SK-N-SH (cell line): ENCODE results near the gene ATXN2. TPM values are rescaled to one million over a fixed set of nuclear protein-coding genes. Genes with fewer than 3 reads are reported as not detected.

Experiments used
- CTCF ChIA-PET: fragments of 300-600, 350-600 bp; formaldehyde crosslinking; extraction: SDS; loops from one replicate; lab custom pipeline; 2021; lab: Yijun Ruan, JAX
- POLR2A ChIA-PET: fragments of 350-600 bp; sonication (Branson Sonifier 250); formaldehyde crosslinking; extraction: SDS; loops from one replicate; lab custom pipeline; 2020; ENCODE audit warnings: antibody characterized with exemption, inconsistent platforms; lab: Yijun Ruan, JAX
- DNase-seq: peaks from one replicate; pipeline ENCODE4 v3.0.0; 2012
- H2AFZ ChIP-seq: fragments of 200-600 bp; sonication (generic); 2 replicates; pipeline ENCODE4 v1.8.1; 2016; ENCODE audit warnings: antibody characterized with exemption, mild to moderate bottlenecking, low read depth
- H3F3A ChIP-seq: fragments of 200-600 bp; sonication (generic); replicated peaks from 2 replicates; pipeline ENCODE3; 2016; ENCODE audit warnings: antibody characterized with exemption, mild to moderate bottlenecking; ENCODE audit not compliant: insufficient read depth
- H3K27ac ChIP-seq, 2 experiments: fragments of 200-500 bp in 1 of 2; fragments of 200-600 bp in 1 of 2; sonication (Bioruptor generic) in 1 of 2; sonication (generic), shearing (Covaris generic) in 1 of 2; 2 replicates each; pipeline versions ENCODE4 v1.5.1 to v1.6.1; 2014 to 2016; ENCODE audit warnings: low read depth in 2 of 2, inconsistent platforms in 1 of 2, low read length in 1 of 2, mild to moderate bottlenecking in 1 of 2, mixed read lengths in 1 of 2
- H3K27me3 ChIP-seq: fragments of 200-600 bp; sonication (generic), shearing (Covaris generic); 2 replicates; pipeline ENCODE4 v1.6.1; 2016; ENCODE audit warnings: mixed run types; ENCODE audit not compliant: insufficient read depth
- H3K36me3 ChIP-seq, 2 experiments: fragments of 200-500 bp in 1 of 2; fragments of 200-600 bp in 1 of 2; sonication (Bioruptor generic) in 1 of 2; sonication (generic) in 1 of 2; replicated peaks in 1 of 2; 2 replicates each; pipeline versions ENCODE3 to v1.5.1; 2014 to 2016; ENCODE audit warnings: low read length in 1 of 2, mild to moderate bottlenecking in 1 of 2; ENCODE audit not compliant: insufficient read depth in 2 of 2, control insufficient read depth in 1 of 2
- H3K4me1 ChIP-seq, 2 experiments: fragments of 200-500 bp in 1 of 2; fragments of 200-600 bp in 1 of 2; sonication (Bioruptor generic) in 1 of 2; sonication (generic), shearing (Covaris generic) in 1 of 2; 2 replicates each; pipeline versions ENCODE4 v1.5.1 to v1.6.1; 2014 to 2016; ENCODE audit warnings: low read depth in 1 of 2, low read length in 1 of 2, mixed run types in 1 of 2; ENCODE audit not compliant: insufficient read depth in 2 of 2, control insufficient read depth in 1 of 2
- H3K4me2 ChIP-seq: fragments of 200-600 bp; sonication (generic), shearing (Covaris generic); 2 replicates; pipeline ENCODE4 v1.6.1; 2017; ENCODE audit warnings: mixed run types
- H3K4me3 ChIP-seq, 2 experiments: fragments of 200-500 bp in 1 of 2; fragments of 200-600 bp in 1 of 2; sonication (Bioruptor generic) in 1 of 2; sonication (generic), shearing (Covaris generic) in 1 of 2; 2 replicates each; pipeline versions ENCODE4 v1.5.1 to v1.8.1; 2014 to 2016; ENCODE audit warnings: low read depth in 2 of 2, inconsistent platforms in 1 of 2, low read length in 1 of 2, mild to moderate bottlenecking in 1 of 2, mixed read lengths in 1 of 2, moderate library complexity in 1 of 2
- H3K79me2 ChIP-seq: fragments of 200-600 bp; sonication (generic); 2 replicates; pipeline ENCODE4 v1.8.1; 2017; ENCODE audit warnings: mild to moderate bottlenecking; ENCODE audit not compliant: insufficient read depth
- H3K9ac ChIP-seq: fragments of 200-600 bp; sonication (generic); 2 replicates; pipeline ENCODE4 v1.6.1; 2017; ENCODE audit warnings: mixed run types
- H3K9me2 ChIP-seq: fragments of 200-600 bp; sonication (generic); 2 replicates; pipeline ENCODE4 v1.6.1; 2017; ENCODE audit warnings: mixed run types
- H3K9me3 ChIP-seq: fragments of 200-600 bp; sonication (generic); 2 replicates; pipeline ENCODE4 v1.6.1; 2017; ENCODE audit warnings: mixed run types, mild to moderate bottlenecking, moderate library complexity
- H4K20me1 ChIP-seq: fragments of 200-600 bp; sonication (generic); 2 replicates; pipeline ENCODE4 v1.6.1; 2017; ENCODE audit warnings: mild to moderate bottlenecking, mixed run types; ENCODE audit not compliant: insufficient read depth
- GABPA ChIP-seq: IDR thresholded peaks from 2 replicates; pipeline ENCODE4 v1.4.0; 2012; ENCODE audit warnings: low read depth, mild to moderate bottlenecking
- GATA2 ChIP-seq: sonication (generic); formaldehyde crosslinking; IDR thresholded peaks from 2 replicates; pipeline ENCODE4 v1.5.0; 2020; ENCODE audit warnings: mild to moderate bottlenecking, missing genetic modification reagents
- IRF3 ChIP-seq: fragments of 150-350 bp; IDR thresholded peaks from 2 replicates; pipeline ENCODE4 v1.6.1; 2016; ENCODE audit warnings: mild to moderate bottlenecking, low read depth, low read length
- PBX3 ChIP-seq: IDR thresholded peaks from 2 replicates; pipeline ENCODE4; 2012
- RAD21 ChIP-seq: IDR thresholded peaks from 2 replicates; pipeline ENCODE4 v1.6.1; 2012; ENCODE audit warnings: mild to moderate bottlenecking, low read length
- RCOR1 ChIP-seq: fragments of 150-350 bp; IDR thresholded peaks from 2 replicates; pipeline ENCODE4 v1.6.1; 2017; ENCODE audit warnings: antibody characterized with exemption, low read length
- RFX5 ChIP-seq: IDR thresholded peaks from 2 replicates; pipeline ENCODE4 v1.6.1; 2012; ENCODE audit warnings: mild to moderate bottlenecking, improper control_type of control experiment, low read length
- SMC3 ChIP-seq: IDR thresholded peaks from 2 replicates; pipeline ENCODE4 v1.6.1; 2012; ENCODE audit warnings: low read depth, low read length, improper control_type of control experiment
- TCF12 ChIP-seq: IDR thresholded peaks from 2 replicates; pipeline ENCODE4 v1.4.0; 2012
- TEAD4 ChIP-seq: IDR thresholded peaks from 2 replicates; pipeline ENCODE4 v1.4.0; 2012; ENCODE audit warnings: mild to moderate bottlenecking, borderline replicate concordance; ENCODE audit not compliant: insufficient read depth
- WGBS: methylation state at CpG from one replicate; pipeline ENCODE4 v1.1.6; 2017; ENCODE audit warnings: low lambda C conversion rate; 5-methylcytosine and 5-hydroxymethylcytosine counted together
- polyA plus RNA-seq, 3 experiments: library from polyadenylated mRNA; depleted of rRNA; stranded (reverse); fragments of >200 nt; gene quantifications; 2 replicates each; pipeline ENCODE4 v1.2.3, GENCODE V29; 2012
- TF ChIP-seq, protein P1 (sequence below): IDR thresholded peaks from 2 replicates; pipeline ENCODE4 v1.6.1; 2012; ENCODE audit warnings: mild to moderate bottlenecking, low read depth, low read length, moderate library complexity
- TF ChIP-seq, protein P2 (sequence below): fragments of 200-600 bp; sonication (generic); IDR thresholded peaks from 2 replicates; pipeline ENCODE4 v1.6.1; 2017; ENCODE audit warnings: antibody characterized with exemption, mild to moderate bottlenecking, moderate library complexity

The ATXN2 gene
- polyA plus RNA-seq, 1 of the 3 experiments (the other 2 are of a cell fraction) = 35.7 TPM

- no peaks in the 10 kb centered on the region for H3K9me3 ChIP-seq
- H3K9ac ChIP-seq = no peak overlapping the region
- no peaks in the 10 kb centered on the region for H3K27me3 ChIP-seq
- no peak for DNase-seq
- H3K79me2 ChIP-seq = peaks cover 100% of the 10 kb centered on the region
- no peaks in the 10 kb centered on the region for H3K9me2 ChIP-seq
- H3K36me3 ChIP-seq = peaks cover 0 to 2% of the 10 kb centered on the region in 2 experiments
- H4K20me1 ChIP-seq = peaks cover 99% of the 10 kb centered on the region
- no peak overlapping the region for H3K4me3 ChIP-seq
- peaks cover 0 to 5% of the 10 kb centered on the region in 2 experiments; a peak in 1 of 4 replicates for H3K4me1 ChIP-seq
- ChIA-PET CTCF (no interaction called here), POLR2A (no interaction called here)
- H3F3A ChIP-seq = peaks cover 30% of the 10 kb centered on the region
- 89% methylated on average over 2 of the region's 2 CpGs for WGBS
- peak overlapping the region in 1 of 2 experiments; percentile 62; a peak in 2 of 4 replicates for H3K27ac ChIP-seq
- no peak overlapping the region for H2AFZ ChIP-seq
- H3K4me2 ChIP-seq = 0 out of 2 replicates have a peak overlapping the region, but pooled peaks have one; percentile 22
- TF ChIP-seq TEAD4 (no peak), IRF3 (no peak), PBX3 (no peak), GABPA (no peak), RFX5 (no peak), GATA2 (CRISPR knock-in tag) (no peak), RCOR1 (no peak), TCF12 (no peak), RAD21 (no peak), SMC3 (no peak)
- TF ChIP-seq, protein P1, sequence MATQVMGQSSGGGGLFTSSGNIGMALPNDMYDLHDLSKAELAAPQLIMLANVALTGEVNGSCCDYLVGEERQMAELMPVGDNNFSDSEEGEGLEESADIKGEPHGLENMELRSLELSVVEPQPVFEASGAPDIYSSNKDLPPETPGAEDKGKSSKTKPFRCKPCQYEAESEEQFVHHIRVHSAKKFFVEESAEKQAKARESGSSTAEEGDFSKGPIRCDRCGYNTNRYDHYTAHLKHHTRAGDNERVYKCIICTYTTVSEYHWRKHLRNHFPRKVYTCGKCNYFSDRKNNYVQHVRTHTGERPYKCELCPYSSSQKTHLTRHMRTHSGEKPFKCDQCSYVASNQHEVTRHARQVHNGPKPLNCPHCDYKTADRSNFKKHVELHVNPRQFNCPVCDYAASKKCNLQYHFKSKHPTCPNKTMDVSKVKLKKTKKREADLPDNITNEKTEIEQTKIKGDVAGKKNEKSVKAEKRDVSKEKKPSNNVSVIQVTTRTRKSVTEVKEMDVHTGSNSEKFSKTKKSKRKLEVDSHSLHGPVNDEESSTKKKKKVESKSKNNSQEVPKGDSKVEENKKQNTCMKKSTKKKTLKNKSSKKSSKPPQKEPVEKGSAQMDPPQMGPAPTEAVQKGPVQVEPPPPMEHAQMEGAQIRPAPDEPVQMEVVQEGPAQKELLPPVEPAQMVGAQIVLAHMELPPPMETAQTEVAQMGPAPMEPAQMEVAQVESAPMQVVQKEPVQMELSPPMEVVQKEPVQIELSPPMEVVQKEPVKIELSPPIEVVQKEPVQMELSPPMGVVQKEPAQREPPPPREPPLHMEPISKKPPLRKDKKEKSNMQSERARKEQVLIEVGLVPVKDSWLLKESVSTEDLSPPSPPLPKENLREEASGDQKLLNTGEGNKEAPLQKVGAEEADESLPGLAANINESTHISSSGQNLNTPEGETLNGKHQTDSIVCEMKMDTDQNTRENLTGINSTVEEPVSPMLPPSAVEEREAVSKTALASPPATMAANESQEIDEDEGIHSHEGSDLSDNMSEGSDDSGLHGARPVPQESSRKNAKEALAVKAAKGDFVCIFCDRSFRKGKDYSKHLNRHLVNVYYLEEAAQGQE = no peak
- TF ChIP-seq, protein P2, sequence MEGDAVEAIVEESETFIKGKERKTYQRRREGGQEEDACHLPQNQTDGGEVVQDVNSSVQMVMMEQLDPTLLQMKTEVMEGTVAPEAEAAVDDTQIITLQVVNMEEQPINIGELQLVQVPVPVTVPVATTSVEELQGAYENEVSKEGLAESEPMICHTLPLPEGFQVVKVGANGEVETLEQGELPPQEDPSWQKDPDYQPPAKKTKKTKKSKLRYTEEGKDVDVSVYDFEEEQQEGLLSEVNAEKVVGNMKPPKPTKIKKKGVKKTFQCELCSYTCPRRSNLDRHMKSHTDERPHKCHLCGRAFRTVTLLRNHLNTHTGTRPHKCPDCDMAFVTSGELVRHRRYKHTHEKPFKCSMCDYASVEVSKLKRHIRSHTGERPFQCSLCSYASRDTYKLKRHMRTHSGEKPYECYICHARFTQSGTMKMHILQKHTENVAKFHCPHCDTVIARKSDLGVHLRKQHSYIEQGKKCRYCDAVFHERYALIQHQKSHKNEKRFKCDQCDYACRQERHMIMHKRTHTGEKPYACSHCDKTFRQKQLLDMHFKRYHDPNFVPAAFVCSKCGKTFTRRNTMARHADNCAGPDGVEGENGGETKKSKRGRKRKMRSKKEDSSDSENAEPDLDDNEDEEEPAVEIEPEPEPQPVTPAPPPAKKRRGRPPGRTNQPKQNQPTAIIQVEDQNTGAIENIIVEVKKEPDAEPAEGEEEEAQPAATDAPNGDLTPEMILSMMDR = no peak
- TF ChIP-seq, all 33 proteins: peak for 0
Observed at GRCh38 chr12:111578971-111579340, 20.2 kb downstream of the ATXN2 start.
